CD4-positive, alpha-beta T cell (primary cell): ENCODE results near the gene SKAP1. TPM values are rescaled to one million over a fixed set of nuclear protein-coding genes. Genes with fewer than 3 reads are reported as not detected.

Experiments used
- ATAC-seq: fragments of 200-7000 bp; cut with Tn5 transposase; one replicate; pipeline ENCODE4 v1.10.0; 2022; ENCODE audit warnings: mild to moderate bottlenecking; ENCODE audit not compliant: poor library complexity
- CTCF ChIA-PET: fragments of 350-600 bp; sonication (Branson Sonifier 250); formaldehyde crosslinking; loops from one replicate; lab custom pipeline; 2021; ENCODE audit warnings: antibody characterized with exemption, inconsistent platforms; lab: Charles Lee
- POLR2A ChIA-PET: fragments of 350-600 bp; sonication (Branson Sonifier 250); formaldehyde crosslinking; loops from one replicate; lab custom pipeline; 2021; ENCODE audit warnings: antibody characterized with exemption, inconsistent platforms; lab: Charles Lee
- DNase-seq, 14 experiments: peaks; one replicate each; pipeline ENCODE4 v3.0.0-alpha.2; 2013 to 2020; ENCODE audit warnings: mixed read lengths in 2 of 14
- H3K27ac ChIP-seq, 2 donors: one replicate each; pipeline versions ENCODE4 v1.5.1 to v1.7.0; 2013; ENCODE audit warnings: low read length in 2 of 2, low read depth in 1 of 2, mild to moderate bottlenecking in 1 of 2
- H3K27me3 ChIP-seq, 2 experiments: 1 replicate in 1 of 2; 2 replicates in 1 of 2; pipeline versions ENCODE4 v1.6.1 to v1.7.0; 2013; ENCODE audit warnings: low read length in 2 of 2, control low read depth in 1 of 2, mild to moderate bottlenecking in 1 of 2, moderate library complexity in 1 of 2; ENCODE audit not compliant: insufficient read depth in 2 of 2, control insufficient read depth in 1 of 2
- H3K36me3 ChIP-seq: one replicate; pipeline ENCODE4 v1.6.1; 2013; ENCODE audit warnings: low read length, control low read depth; ENCODE audit not compliant: insufficient read depth
- H3K4me1 ChIP-seq: one replicate; pipeline ENCODE4 v1.6.1; 2013; ENCODE audit warnings: low read length, control low read depth; ENCODE audit not compliant: insufficient read depth
- H3K4me3 ChIP-seq: one replicate; pipeline ENCODE4 v1.5.1; 2013; ENCODE audit warnings: mild to moderate bottlenecking, low read length, moderate library complexity
- H3K9me3 ChIP-seq, 2 experiments: 1 replicate in 1 of 2; 2 replicates in 1 of 2; pipeline versions ENCODE4 v1.6.1 to v1.7.0; 2013; ENCODE audit warnings: low read length in 2 of 2, mild to moderate bottlenecking in 2 of 2, control low read depth in 1 of 2, moderate library complexity in 1 of 2; ENCODE audit not compliant: control insufficient read depth in 1 of 2, insufficient read depth in 1 of 2
- H3K27ac Mint-ChIP-seq: one replicate; pipeline ENCODE4 v1.8.0; 2020; ENCODE audit warnings: mixed read lengths
- H3K27me3 Mint-ChIP-seq: one replicate; pipeline ENCODE4 v1.8.0; 2021; ENCODE audit warnings: mixed read lengths
- H3K36me3 Mint-ChIP-seq: one replicate; pipeline ENCODE4 v1.8.0; 2021; ENCODE audit warnings: low read depth, mixed read lengths
- H3K4me1 Mint-ChIP-seq: one replicate; pipeline ENCODE4 v1.8.0; 2021; ENCODE audit warnings: low read depth, mixed read lengths
- H3K4me3 Mint-ChIP-seq: one replicate; pipeline ENCODE4 v1.8.0; 2020; ENCODE audit warnings: mild to moderate bottlenecking, mixed read lengths
- H3K9me3 Mint-ChIP-seq: one replicate; pipeline ENCODE4 v1.8.0; 2020; ENCODE audit warnings: mixed read lengths
- CTCF ChIP-seq: fragments of 200-600 bp; IDR thresholded peaks from one replicate; pipeline ENCODE4 v1.8.0; 2022; ENCODE audit warnings: antibody characterized with exemption, mild to moderate bottlenecking
- intact Hi-C, 2 experiments: fragments of 100-400 bp; cut with DNase I in 1 of 2; cut with micrococcal nuclease in 1 of 2; formaldehyde crosslinking; loops; one replicate each; pipeline versions ENCODE4 v1.15.1 to v1.9.0; 2023 to 2025; cut with DNase I, micrococcal nuclease
- total RNA-seq, 174 experiments: library from RNA in 2 of 174; stranded (reverse) in 2 of 174; gene quantifications; one replicate each; pipeline ENCODE4 v1.2.3 and lab custom pipeline; 2021 to 2026

Gene SKAP1
- total RNA-seq, 2 experiments from 2014 or later: 92.0 to 95.1 TPM

- peaks cover 27% of the 10 kb centered on the region for H3K4me1 Mint-ChIP-seq
- H3K4me1 ChIP-seq: no peaks in the 10 kb centered on the region
- no peaks in the 10 kb centered on the region for H3K9me3 Mint-ChIP-seq
- no peaks in the 10 kb centered on the region for H3K27me3 ChIP-seq
- H3K27me3 Mint-ChIP-seq: no peaks in the 10 kb centered on the region
- H3K36me3 Mint-ChIP-seq: peaks cover 30% of the 10 kb centered on the region
- intact Hi-C loops: loop anchor here (1.0 to 5.0 kb wide), 2 partner anchors 90 to 105 kb away; no protein-coding TSS in a partner anchor
- H3K4me3 ChIP-seq: no peak overlapping the region
- DNase-seq (peak in 3 of 14 experiments; percentile 57 to 71 (median 68)), ATAC-seq (peak; percentile 76)
- ChIA-PET POLR2A (interaction anchor here (0.7 to 1.7 kb wide), 7 partner anchors 17 to 198 kb away, joined by 3 to 9 read pairs (median 5); no protein-coding TSS in a partner anchor), CTCF (interaction anchor here (0.6 to 4.9 kb wide), 43 partner anchors 9 to 1172 kb away, joined by 3 to 34 read pairs (median 4); partner anchors contain the start of gene HOXB5)
- H3K27ac Mint-ChIP-seq: no peak overlapping the region
- peak; percentile 93 for TF ChIP-seq CTCF
- no peak overlapping the region for H3K4me3 Mint-ChIP-seq
- peaks cover 0 to 6% of the 10 kb centered on the region in 2 experiments for H3K9me3 ChIP-seq
- peaks cover 7% of the 10 kb centered on the region for H3K36me3 ChIP-seq
- H3K27ac ChIP-seq: no peak overlapping the region
Measured at GRCh38 chr17:48351911-48352332, 78.1 kb downstream of the SKAP1 start.

DNA sequence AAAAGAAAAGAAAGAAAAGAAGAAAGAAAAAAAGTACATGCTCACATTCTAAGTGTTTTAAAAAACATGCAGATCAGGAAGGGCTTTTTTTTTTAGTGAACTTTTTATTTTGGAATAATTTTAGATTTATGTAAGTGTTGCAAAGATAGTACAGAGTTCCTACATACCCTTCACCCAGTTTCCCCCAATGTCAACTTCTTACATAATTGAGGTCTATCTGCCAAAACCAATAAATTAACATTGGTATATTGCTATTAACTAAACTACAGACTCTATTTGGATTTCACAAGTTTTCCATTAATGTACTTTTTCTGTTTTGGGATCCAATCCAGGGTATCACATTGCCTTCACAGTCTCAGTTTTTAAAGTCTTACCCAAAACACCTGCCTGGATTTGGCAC is 81.7 kb downstream of the SKAP1 start:
- Mint-ChIP-seq H3K27me3 (no peaks in the 10 kb centered on the region), H3K27ac (no peak overlapping the region), H3K36me3 (peaks cover 59% of the 10 kb centered on the region), H3K4me3 (no peak overlapping the region), H3K4me1 (peaks cover 24% of the 10 kb centered on the region), H3K9me3 (no peaks in the 10 kb centered on the region)
- CTCF ChIA-PET: interaction anchor here (4.9 kb wide), 1 partner anchor 109 kb away, joined by 34 read pairs; no protein-coding TSS in a partner anchor
- Histone ChIP-seq H3K4me3 (no peak overlapping the region), H3K9me3 (peaks cover 0 to 6% of the 10 kb centered on the region in 2 experiments), H3K27me3 (no peaks in the 10 kb centered on the region), H3K27ac (no peak overlapping the region), H3K4me1 (no peaks in the 10 kb centered on the region), H3K36me3 (peaks cover 34% of the 10 kb centered on the region)
- intact Hi-C loops: no loop called here
- TF ChIP-seq CTCF: no peak
- no peak for DNase-seq
- no peak for ATAC-seq
- POLR2A ChIA-PET: no interaction called here

DNA sequence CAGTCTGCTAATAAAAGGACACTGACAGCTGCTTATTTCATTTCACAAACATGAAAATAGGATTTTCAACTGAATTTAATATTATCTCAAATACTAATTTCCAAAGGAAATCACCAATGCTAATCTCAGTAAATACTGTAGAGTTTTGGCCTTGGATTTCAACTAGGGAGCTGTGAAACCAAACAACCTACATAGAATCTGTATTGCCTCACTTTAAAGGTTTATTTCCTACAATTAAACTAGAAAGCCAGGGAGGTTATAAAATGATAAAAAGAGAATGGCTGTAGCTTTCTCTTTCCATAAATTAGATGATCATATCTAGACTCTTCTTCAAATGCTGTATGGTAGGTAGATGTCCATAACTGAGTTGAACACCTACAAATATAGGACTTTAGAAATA is 82.8 kb downstream of the SKAP1 start:
- no peaks in the 10 kb centered on the region for H3K27me3 ChIP-seq
- ATAC-seq: no peak
- no peak overlapping the region for H3K27ac ChIP-seq
- intact Hi-C loops: no loop called here
- H3K9me3 ChIP-seq: peaks cover 0 to 6% of the 10 kb centered on the region in 2 experiments
- H3K27me3 Mint-ChIP-seq: no peaks in the 10 kb centered on the region
- TF ChIP-seq CTCF: no peak
- no peak for DNase-seq
- H3K4me3 Mint-ChIP-seq: no peak overlapping the region
- no peaks in the 10 kb centered on the region for H3K9me3 Mint-ChIP-seq
- no peaks in the 10 kb centered on the region for H3K4me1 ChIP-seq
- no peak overlapping the region for H3K27ac Mint-ChIP-seq
- H3K4me3 ChIP-seq: no peak overlapping the region
- POLR2A ChIA-PET: no interaction called here
- CTCF ChIA-PET: interaction anchor here (1.6 to 2.3 kb wide), 2 partner anchors 110 to 289 kb away, joined by 3 to 8 read pairs; no protein-coding TSS in a partner anchor
- peaks cover 64% of the 10 kb centered on the region for H3K36me3 Mint-ChIP-seq
- H3K4me1 Mint-ChIP-seq: peaks cover 22% of the 10 kb centered on the region
- H3K36me3 ChIP-seq: peaks cover 40% of the 10 kb centered on the region
